Trophoblast cell (in vitro differentiated cells and primary cell): ENCODE measurements around the gene SHMT1.

Experiments used
- DNase-seq, 2 donors: peaks; one replicate each; pipeline ENCODE4 v3.0.0-alpha.2; 2016
- H2AFZ ChIP-seq: 2 replicates; pipeline ENCODE4 v1.6.1; 2013; ENCODE audit warnings: low read length, moderate library complexity, mild to moderate bottlenecking; ENCODE audit not compliant: insufficient read depth, poor library complexity
- H2AK5ac ChIP-seq: 2 replicates; pipeline ENCODE4 v1.6.1; 2013; ENCODE audit warnings: mild to moderate bottlenecking, low read length
- H2BK120ac ChIP-seq: 2 replicates; pipeline ENCODE4 v1.6.1; 2013; ENCODE audit warnings: low read length, mild to moderate bottlenecking, moderate library complexity; ENCODE audit not compliant: insufficient read depth, poor library complexity
- H2BK12ac ChIP-seq: 2 replicates; pipeline ENCODE4 v1.6.1; 2013; ENCODE audit warnings: mild to moderate bottlenecking, low read length, moderate library complexity
- H2BK5ac ChIP-seq: 2 replicates; pipeline ENCODE4 v1.6.1; 2013; ENCODE audit warnings: low read length, low read depth, moderate library complexity, mild to moderate bottlenecking; ENCODE audit not compliant: poor library complexity
- H3K14ac ChIP-seq: 2 replicates; pipeline ENCODE4 v1.6.1; 2013; ENCODE audit warnings: mild to moderate bottlenecking, low read length
- H3K18ac ChIP-seq: 2 replicates; pipeline ENCODE4 v1.6.1; 2013; ENCODE audit warnings: mild to moderate bottlenecking, low read length
- H3K23ac ChIP-seq: 2 replicates; pipeline ENCODE4 v1.6.1; 2013; ENCODE audit warnings: low read length
- H3K27ac ChIP-seq: 2 replicates; pipeline ENCODE4 v1.5.1; 2013; ENCODE audit warnings: low read depth, mild to moderate bottlenecking, inconsistent platforms, low read length, moderate library complexity
- H3K27me3 ChIP-seq: 2 replicates; pipeline ENCODE4 v1.6.1; 2013; ENCODE audit warnings: inconsistent platforms, mild to moderate bottlenecking, low read length, moderate library complexity; ENCODE audit not compliant: insufficient read depth
- H3K36me3 ChIP-seq, 2 experiments: 1 replicate in 1 of 2; 2 replicates in 1 of 2; pipeline ENCODE4 v1.6.1; 2013; ENCODE audit warnings: low read length in 2 of 2, mild to moderate bottlenecking in 2 of 2, moderate library complexity in 1 of 2; ENCODE audit not compliant: insufficient read depth in 2 of 2, control insufficient read depth in 1 of 2
- H3K4ac ChIP-seq: 2 replicates; pipeline ENCODE4 v1.6.1; 2013; ENCODE audit warnings: low read depth, mild to moderate bottlenecking, low read length, moderate library complexity
- H3K4me1 ChIP-seq, 2 experiments: 1 replicate in 1 of 2; 2 replicates in 1 of 2; pipeline ENCODE4 v1.6.1; 2013; ENCODE audit warnings: low read length in 2 of 2, mild to moderate bottlenecking in 2 of 2, moderate library complexity in 1 of 2; ENCODE audit not compliant: insufficient read depth in 2 of 2, control insufficient read depth in 1 of 2
- H3K4me2 ChIP-seq: 2 replicates; pipeline ENCODE4 v1.6.1; 2013; ENCODE audit warnings: inconsistent platforms, mild to moderate bottlenecking, low read length, moderate library complexity
- H3K4me3 ChIP-seq: 2 replicates; pipeline ENCODE4 v1.5.1; 2013; ENCODE audit warnings: mild to moderate bottlenecking, low read depth, low read length, inconsistent platforms
- H3K79me1 ChIP-seq: one replicate; pipeline ENCODE4 v1.6.1; 2013; ENCODE audit warnings: low read length
- H3K79me2 ChIP-seq: 2 replicates; pipeline ENCODE4 v1.6.1; 2013; ENCODE audit warnings: low read length, mild to moderate bottlenecking; ENCODE audit not compliant: control insufficient read depth, insufficient read depth, poor library complexity
- H3K9ac ChIP-seq: 2 replicates; pipeline ENCODE4 v1.6.1; 2013; ENCODE audit warnings: mild to moderate bottlenecking, low read length
- H3K9me3 ChIP-seq: 2 replicates; pipeline ENCODE4 v1.6.1; 2013; ENCODE audit warnings: low read depth, mild to moderate bottlenecking, control low read depth, inconsistent platforms, low read length; ENCODE audit not compliant: insufficient read depth
- H4K12ac ChIP-seq: 2 replicates; pipeline ENCODE4 v1.6.1; 2013; ENCODE audit warnings: low read depth, mild to moderate bottlenecking, low read length, moderate library complexity
- H4K8ac ChIP-seq: 2 replicates; pipeline ENCODE4 v1.6.1; 2013; ENCODE audit warnings: low read depth, mild to moderate bottlenecking, low read length, moderate library complexity
- H4K91ac ChIP-seq: one replicate; pipeline ENCODE4 v1.6.1; 2013; ENCODE audit warnings: low read depth, mild to moderate bottlenecking, low read length, moderate library complexity
- WGBS: extraction: QIAGEN DNeasy Blood & Tissue Kit; methylation state at CpG from one replicate; pipeline ENCODE4 v1.1.7; 2013; ENCODE audit warnings: missing lambda C conversion rate; ENCODE audit not compliant: insufficient read length, insufficient coverage; ENCODE audit errors: extremely low coverage; 5-methylcytosine and 5-hydroxymethylcytosine counted together

Gene SHMT1

GRCh38 chr17:18332909-18333489 lies 30.4 kb downstream of the SHMT1 start:
- Histone ChIP-seq H3K18ac (no peak overlapping the region), H3K4me1 (no peaks in the 10 kb centered on the region), H2BK120ac (no peak overlapping the region), H4K12ac (no peak overlapping the region), H3K4me2 (no peak overlapping the region), H3K27ac (no peak overlapping the region), H2BK5ac (no peak overlapping the region), H3K79me2 (no peaks in the 10 kb centered on the region), H3K14ac (no peak overlapping the region), H3K4ac (no peak overlapping the region), H4K8ac (no peak overlapping the region), H3K36me3 (peaks cover 62 to 71% of the 10 kb centered on the region in 2 experiments), H3K9me3 (peaks cover 2% of the 10 kb centered on the region), H2AFZ (no peak overlapping the region), H2AK5ac (no peak overlapping the region), H2BK12ac (no peak overlapping the region), H3K4me3 (peak overlapping the region; percentile 32), H3K23ac (no peak overlapping the region), H3K79me1 (no peaks in the 10 kb centered on the region), H3K27me3 (no peaks in the 10 kb centered on the region), H4K91ac (no peak overlapping the region), H3K9ac (no peak overlapping the region)
- DNase-seq = no peak
- WGBS = no CpG with 5 or more reads among the region's 4 CpGs

- Histone ChIP-seq H3K14ac (no peak overlapping the region), H3K23ac (no peak overlapping the region), H4K91ac (no peak overlapping the region), H3K9me3 (peaks cover 2% of the 10 kb centered on the region), H4K8ac (no peak overlapping the region), H3K18ac (no peak overlapping the region), H3K4me2 (no peak overlapping the region), H3K79me2 (no peaks in the 10 kb centered on the region), H3K4me1 (no peaks in the 10 kb centered on the region), H3K9ac (no peak overlapping the region), H3K36me3 (peaks cover 61 to 73% of the 10 kb centered on the region in 2 experiments), H3K27me3 (no peaks in the 10 kb centered on the region), H3K79me1 (no peaks in the 10 kb centered on the region), H2AK5ac (no peak overlapping the region), H3K4me3 (no peak overlapping the region), H4K12ac (no peak overlapping the region), H2BK12ac (no peak overlapping the region), H3K27ac (no peak overlapping the region), H3K4ac (no peak overlapping the region), H2BK120ac (no peak overlapping the region), H2BK5ac (no peak overlapping the region), H2AFZ (no peak overlapping the region)
- WGBS = no CpG with 5 or more reads among the region's 9 CpGs
- DNase-seq = no peak
Measured at GRCh38 chr17:18331879-18332278, 31.5 kb downstream of the SHMT1 start.

DNA sequence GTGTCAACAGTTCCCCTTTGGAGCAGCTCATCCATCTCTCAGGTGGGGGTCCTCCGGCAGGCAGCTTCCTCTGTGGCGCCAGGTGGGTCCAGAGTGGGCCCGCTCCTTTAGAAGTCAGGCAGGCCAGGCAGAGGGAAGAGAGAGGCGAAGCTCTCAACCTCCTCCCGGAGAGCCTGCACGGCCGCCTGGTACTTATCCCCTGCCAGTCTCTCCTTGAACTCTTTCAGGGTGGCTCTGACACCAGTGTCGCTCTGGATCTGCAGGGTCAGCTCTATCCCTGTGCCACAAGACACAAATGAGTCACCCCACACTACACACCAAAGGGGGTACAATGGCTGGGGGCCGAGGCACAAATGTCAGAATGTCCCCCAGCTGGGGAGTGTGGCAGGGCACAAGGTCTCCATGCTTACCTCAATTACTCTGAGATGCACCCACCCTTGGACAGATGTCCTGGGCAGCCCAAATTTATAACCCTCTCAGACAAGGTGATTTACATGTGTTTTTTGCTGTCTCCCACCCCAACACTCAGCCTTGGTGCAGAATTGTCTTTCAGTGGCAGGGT lies 34.6 kb downstream of the SHMT1 start:
- Histone ChIP-seq H3K79me2 (no peaks in the 10 kb centered on the region), H3K79me1 (no peaks in the 10 kb centered on the region), H4K91ac (no peak overlapping the region), H3K27me3 (no peaks in the 10 kb centered on the region), H3K4me3 (no peak overlapping the region), H3K4ac (no peak overlapping the region), H3K36me3 (peaks cover 61 to 71% of the 10 kb centered on the region in 2 experiments), H2BK120ac (no peak overlapping the region), H3K23ac (no peak overlapping the region), H3K9ac (no peak overlapping the region), H2BK5ac (no peak overlapping the region), H3K4me2 (no peak overlapping the region), H3K18ac (no peak overlapping the region), H2BK12ac (no peak overlapping the region), H3K4me1 (no peaks in the 10 kb centered on the region), H4K8ac (no peak overlapping the region), H4K12ac (no peak overlapping the region), H3K9me3 (no peaks in the 10 kb centered on the region), H2AFZ (no peak overlapping the region), H3K14ac (no peak overlapping the region), H2AK5ac (no peak overlapping the region), H3K27ac (no peak overlapping the region)
- no peak for DNase-seq
- no CpG with 5 or more reads among the region's 9 CpGs for WGBS

DNA sequence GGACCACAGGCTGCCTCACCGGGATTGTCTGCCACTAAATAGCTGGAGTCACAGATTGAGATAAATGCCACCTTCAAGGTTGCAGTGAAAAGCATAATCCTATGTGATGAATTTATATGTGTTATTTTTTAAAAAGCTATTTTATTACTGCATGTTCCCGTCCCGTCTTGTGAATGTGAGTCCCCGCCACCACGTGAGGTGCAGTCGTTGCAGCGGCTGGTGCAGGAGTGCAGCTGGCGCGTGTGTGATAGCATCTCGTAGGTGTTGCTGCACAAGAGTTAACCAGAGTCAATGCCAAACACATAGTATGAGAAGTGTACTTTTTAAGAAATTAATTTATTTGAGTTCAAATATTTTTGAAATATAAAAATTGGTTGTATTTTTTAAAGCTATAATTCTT lies 35.8 kb downstream of the SHMT1 start:
- WGBS = no CpG with 5 or more reads among the region's 10 CpGs
- no peak overlapping the region for H3K14ac ChIP-seq
- no peak overlapping the region for H2AK5ac ChIP-seq
- no peak overlapping the region for H2AFZ ChIP-seq
- H2BK12ac ChIP-seq = no peak overlapping the region
- H3K4me3 ChIP-seq = no peak overlapping the region
- H3K79me1 ChIP-seq = no peaks in the 10 kb centered on the region
- H3K27ac ChIP-seq = no peak overlapping the region
- H3K9me3 ChIP-seq = peaks cover 4% of the 10 kb centered on the region
- H3K4me1 ChIP-seq = no peaks in the 10 kb centered on the region
- H3K79me2 ChIP-seq = no peaks in the 10 kb centered on the region
- no peak overlapping the region for H3K4me2 ChIP-seq
- DNase-seq = no peak
- H2BK5ac ChIP-seq = no peak overlapping the region
- H3K18ac ChIP-seq = no peak overlapping the region
- no peak overlapping the region for H4K12ac ChIP-seq
- no peak overlapping the region for H4K8ac ChIP-seq
- no peak overlapping the region for H3K4ac ChIP-seq
- no peak overlapping the region for H4K91ac ChIP-seq
- H3K36me3 ChIP-seq = peaks cover 67 to 77% of the 10 kb centered on the region in 2 experiments
- H3K27me3 ChIP-seq = no peaks in the 10 kb centered on the region
- no peak overlapping the region for H3K23ac ChIP-seq
- H3K9ac ChIP-seq = no peak overlapping the region
- no peak overlapping the region for H2BK120ac ChIP-seq
